PFSK-1 (cell line): ENCODE measurements around the gene CLMN.

Source experiments
- FOXP2 ChIP-seq: optimal IDR thresholded peaks from 2 replicates; pipeline ENCODE3; 2011; ENCODE audit warnings: borderline replicate concordance, control low read depth, inconsistent platforms; ENCODE audit not compliant: insufficient read depth; ENCODE audit errors: extremely low read length, extremely low read depth
- POLR2AphosphoS5 ChIP-seq: IDR thresholded peaks from 2 replicates; pipeline ENCODE4 v1.6.1; 2012; ENCODE audit warnings: low read depth, mild to moderate bottlenecking, control low read depth, low read length, moderate library complexity
- SIN3A ChIP-seq: IDR thresholded peaks from 2 replicates; pipeline ENCODE4 v1.6.1; 2012; ENCODE audit warnings: mild to moderate bottlenecking, low read length, moderate library complexity, borderline replicate concordance; ENCODE audit not compliant: insufficient read depth
- TAF1 ChIP-seq: IDR thresholded peaks from 2 replicates; pipeline ENCODE4 v1.6.1; 2012; ENCODE audit warnings: low read length, control low read depth, borderline replicate concordance; ENCODE audit not compliant: insufficient read depth
- TF ChIP-seq, protein P1 (sequence below), 2 experiments: IDR thresholded peaks; 2 replicates each; pipeline versions ENCODE4 v1.6.1 to v1.8.0; 2011 to 2012; ENCODE audit warnings: low read depth in 2 of 2, low read length in 2 of 2, control low read depth in 1 of 2, inconsistent platforms in 1 of 2, mild to moderate bottlenecking in 1 of 2, moderate library complexity in 1 of 2; ENCODE audit not compliant: insufficient read depth in 1 of 2

The CLMN gene

DNA sequence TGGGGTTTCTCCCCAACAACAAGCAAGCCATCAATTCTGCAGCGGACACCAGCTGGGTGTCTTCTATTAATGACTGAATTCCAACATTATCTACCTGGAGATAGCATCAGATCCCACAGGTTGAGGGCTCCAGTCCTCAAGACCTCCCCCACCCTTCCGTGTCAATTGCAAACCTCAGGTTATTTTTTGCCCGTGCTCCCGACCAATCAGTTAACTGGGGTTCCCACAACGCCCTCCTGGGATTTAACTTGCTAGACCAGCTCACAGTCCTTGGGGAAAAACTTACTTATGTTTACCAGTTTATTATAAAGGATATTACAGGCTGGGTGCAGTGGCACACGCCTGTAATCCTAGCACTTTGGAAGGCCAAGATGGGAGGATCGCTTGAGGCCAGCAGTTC lies 172.1 kb downstream of the CLMN start:
- TF ChIP-seq TAF1 (no peak), POLR2AphosphoS5 (no peak), SIN3A (no peak), FOXP2 (no peak)
- TF ChIP-seq, protein P1, sequence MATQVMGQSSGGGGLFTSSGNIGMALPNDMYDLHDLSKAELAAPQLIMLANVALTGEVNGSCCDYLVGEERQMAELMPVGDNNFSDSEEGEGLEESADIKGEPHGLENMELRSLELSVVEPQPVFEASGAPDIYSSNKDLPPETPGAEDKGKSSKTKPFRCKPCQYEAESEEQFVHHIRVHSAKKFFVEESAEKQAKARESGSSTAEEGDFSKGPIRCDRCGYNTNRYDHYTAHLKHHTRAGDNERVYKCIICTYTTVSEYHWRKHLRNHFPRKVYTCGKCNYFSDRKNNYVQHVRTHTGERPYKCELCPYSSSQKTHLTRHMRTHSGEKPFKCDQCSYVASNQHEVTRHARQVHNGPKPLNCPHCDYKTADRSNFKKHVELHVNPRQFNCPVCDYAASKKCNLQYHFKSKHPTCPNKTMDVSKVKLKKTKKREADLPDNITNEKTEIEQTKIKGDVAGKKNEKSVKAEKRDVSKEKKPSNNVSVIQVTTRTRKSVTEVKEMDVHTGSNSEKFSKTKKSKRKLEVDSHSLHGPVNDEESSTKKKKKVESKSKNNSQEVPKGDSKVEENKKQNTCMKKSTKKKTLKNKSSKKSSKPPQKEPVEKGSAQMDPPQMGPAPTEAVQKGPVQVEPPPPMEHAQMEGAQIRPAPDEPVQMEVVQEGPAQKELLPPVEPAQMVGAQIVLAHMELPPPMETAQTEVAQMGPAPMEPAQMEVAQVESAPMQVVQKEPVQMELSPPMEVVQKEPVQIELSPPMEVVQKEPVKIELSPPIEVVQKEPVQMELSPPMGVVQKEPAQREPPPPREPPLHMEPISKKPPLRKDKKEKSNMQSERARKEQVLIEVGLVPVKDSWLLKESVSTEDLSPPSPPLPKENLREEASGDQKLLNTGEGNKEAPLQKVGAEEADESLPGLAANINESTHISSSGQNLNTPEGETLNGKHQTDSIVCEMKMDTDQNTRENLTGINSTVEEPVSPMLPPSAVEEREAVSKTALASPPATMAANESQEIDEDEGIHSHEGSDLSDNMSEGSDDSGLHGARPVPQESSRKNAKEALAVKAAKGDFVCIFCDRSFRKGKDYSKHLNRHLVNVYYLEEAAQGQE (IDR thresholded peaks at IDR 0.05; ENCODE audit: insufficient read depth in 1 of 2, low read depth in 2 of 2, low read length in 2 of 2) = no peak

DNA sequence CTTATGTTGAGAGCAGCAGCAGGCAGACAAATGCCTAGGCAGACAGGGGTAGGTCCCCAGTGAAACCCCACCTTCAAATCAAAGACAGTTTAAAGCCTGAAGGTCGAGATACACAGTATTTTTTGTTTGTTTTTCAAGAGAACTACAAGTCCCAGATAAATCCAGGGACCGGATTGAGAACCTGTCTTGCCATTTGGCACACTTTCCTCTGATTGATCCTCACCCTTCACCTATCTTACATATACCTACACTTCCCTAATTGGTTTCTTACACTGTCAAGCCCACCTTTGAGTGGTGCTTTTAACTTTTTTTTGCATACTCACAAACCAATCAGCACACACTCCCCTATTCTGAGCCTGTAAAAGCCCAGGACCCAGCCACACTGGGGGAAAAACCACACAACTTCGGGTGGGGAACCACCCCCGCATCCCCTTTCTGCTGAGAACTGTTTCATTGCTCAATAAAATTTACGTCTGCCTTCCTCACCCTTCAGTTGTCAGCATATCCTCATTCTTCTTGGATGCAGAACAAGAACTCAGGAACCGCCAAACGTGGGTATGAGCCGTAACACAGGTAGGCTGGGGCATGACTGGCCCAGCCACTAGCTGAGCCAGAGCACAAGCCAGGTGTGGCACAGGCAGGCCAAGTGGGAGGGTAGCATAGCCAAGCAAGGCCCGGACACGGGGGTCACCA lies 173.5 kb downstream of the CLMN start:
- TF ChIP-seq POLR2AphosphoS5 (no peak), TAF1 (no peak), FOXP2 (no peak), SIN3A (no peak)
- TF ChIP-seq, protein P1 (IDR thresholded peaks at IDR 0.05; ENCODE audit: insufficient read depth in 1 of 2, low read depth in 2 of 2, low read length in 2 of 2) = no peak

DNA sequence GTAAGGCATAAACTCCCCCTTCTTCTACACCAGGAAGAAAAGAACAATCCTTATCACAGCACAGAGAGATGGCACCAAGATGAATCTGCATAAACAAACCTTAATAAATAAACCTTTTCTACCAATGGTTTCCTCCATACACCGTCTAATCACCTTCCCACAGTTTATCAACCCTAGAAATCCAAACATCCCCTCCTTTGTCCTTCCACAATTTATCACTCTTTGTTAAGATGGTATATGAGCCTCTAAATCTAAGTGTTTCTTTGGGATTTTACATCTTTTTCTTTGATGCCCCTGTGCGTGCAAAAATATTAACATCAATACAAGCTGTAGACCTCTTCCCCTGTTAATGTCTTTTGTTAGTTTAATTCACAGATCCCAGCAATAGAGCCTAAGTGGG lies 174.9 kb downstream of the CLMN start:
- no peak for TF ChIP-seq FOXP2
- no peak for TF ChIP-seq SIN3A
- TF ChIP-seq POLR2AphosphoS5 = no peak
- TF ChIP-seq, protein P1 (IDR thresholded peaks at IDR 0.05; ENCODE audit: insufficient read depth in 1 of 2, low read depth in 2 of 2, low read length in 2 of 2) = no peak
- no peak for TF ChIP-seq TAF1

DNA sequence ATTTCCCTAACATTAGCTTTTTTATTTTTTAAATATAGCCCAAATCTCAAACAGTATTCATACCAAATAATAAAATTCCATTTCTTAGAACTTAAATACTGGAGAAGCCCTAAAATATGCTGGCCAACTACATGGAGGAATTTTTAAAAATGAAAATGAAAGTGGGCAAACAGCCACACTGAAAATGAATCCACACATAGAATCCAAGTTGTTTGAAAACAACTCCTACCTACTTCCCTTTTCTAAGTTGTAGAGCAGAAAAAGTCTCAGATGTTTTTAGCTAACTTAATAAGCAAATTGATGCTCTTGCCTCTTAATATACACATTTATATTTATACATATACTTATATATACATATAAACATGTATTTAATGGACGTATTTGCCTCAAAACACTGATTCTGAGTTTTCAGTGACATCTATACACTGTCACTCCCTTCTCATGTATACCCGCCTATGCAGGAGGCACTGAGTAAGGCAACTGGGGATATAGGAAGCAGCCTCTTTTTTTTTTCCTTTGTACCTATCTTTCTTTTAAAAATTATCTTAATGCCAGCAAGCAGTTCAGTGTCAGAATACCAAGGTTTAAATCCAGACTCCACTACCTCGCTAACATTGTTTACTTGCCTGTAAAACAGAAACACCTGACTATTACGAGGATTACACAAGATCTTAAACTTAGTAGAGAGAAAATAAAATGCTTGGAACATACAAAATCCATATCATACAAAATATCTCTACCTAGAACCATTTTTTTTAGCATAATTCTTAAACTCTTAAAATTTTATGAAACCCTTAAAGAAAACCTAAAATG lies 175.7 kb downstream of the CLMN start:
- TF ChIP-seq TAF1 (no peak), POLR2AphosphoS5 (no peak), FOXP2 (no peak), SIN3A (no peak)
- TF ChIP-seq, protein P1 (IDR thresholded peaks at IDR 0.05; ENCODE audit: insufficient read depth in 1 of 2, low read depth in 2 of 2, low read length in 2 of 2) = no peak
